D721Med (cell line): ENCODE measurements around the gene RPS15.

Experiments used
- DNase-seq: peaks from one replicate; pipeline ENCODE4 v3.0.0; 2011; ENCODE audit warnings: low spot score; ENCODE audit not compliant: insufficient read length
- FAIRE-seq: peaks from 2 replicates; lab custom pipeline; 2011; peaks lifted over from hg19 to GRCh38; lab: Jason Lieb, UNC
- CTCF ChIP-seq: IDR thresholded peaks from 2 replicates; pipeline ENCODE4 v1.5.1; 2012; ENCODE audit warnings: mild to moderate bottlenecking, control low read depth; ENCODE audit not compliant: insufficient read depth; ENCODE audit errors: missing control alignments

The RPS15 gene

GRCh38 chr19:1483131-1483978 is 45.2 kb downstream of the RPS15 start:
- no peak for TF ChIP-seq CTCF
- FAIRE-seq (no peak), DNase-seq (no peak)

DNA sequence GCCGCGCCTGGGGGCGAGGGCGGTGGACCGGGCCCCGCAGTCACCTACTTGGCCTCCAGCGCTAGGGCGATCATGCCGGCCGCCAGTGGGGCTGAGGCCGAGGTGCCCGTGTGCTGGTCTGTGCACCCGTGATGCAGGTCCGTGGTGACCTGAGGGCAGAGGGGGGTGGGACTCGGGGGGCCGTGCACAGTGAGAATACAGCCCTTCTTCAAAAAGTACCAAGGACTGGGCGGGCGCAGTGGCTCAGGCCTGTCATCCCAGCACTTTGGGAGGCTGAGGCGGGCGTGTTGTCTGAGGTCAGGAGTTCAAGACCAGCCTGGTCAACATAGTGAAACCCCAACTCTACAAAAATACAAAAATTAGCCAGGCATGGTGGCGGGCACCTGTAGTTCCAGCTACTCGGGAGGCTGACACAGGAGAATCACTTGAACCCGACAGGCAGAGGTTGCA is 45.8 kb downstream of the RPS15 start:
- FAIRE-seq (no peak), DNase-seq (no peak)

DNA sequence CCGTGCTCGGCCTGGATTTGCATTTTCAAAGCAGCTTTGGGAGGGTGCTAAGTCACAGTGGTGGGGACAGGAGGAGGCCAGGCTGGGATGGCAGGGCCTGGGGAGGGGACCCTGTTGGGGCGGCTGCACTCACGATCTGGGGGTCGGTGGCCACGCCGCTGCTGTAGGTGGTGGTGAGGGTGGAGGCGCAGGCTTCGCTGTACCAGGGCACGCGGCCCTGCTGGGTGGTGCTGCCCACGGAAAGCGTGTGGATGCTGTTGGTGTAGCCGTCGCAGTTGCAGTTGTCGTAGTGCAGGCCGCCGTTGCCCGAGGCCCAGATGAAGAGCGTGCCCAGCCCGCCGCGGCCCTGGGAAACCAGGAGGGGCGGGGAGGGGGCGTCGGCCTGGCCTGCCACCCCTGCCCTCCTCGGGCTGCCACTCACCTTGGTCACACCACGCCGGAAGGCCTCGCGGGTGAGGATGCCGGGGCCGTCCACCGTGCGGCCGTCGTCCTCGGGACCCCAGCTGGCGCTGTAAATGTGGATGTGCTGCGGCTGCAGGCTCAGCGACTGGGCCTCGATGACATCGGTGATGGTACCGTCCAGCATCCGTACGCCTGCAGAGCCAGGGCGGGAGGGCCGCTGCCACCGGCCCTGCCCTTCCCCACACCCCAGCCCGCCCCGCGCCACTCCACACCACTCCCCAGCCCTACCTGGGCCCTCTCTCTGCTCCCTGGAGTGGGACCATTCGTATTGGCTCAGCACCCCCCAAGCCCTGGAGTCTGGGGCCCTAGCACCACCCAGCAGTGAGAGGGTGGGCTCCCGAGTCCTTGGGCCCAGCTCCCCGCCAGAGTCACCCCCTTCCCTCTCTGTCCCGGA is 48.8 kb downstream of the RPS15 start:
- TF ChIP-seq CTCF = no peak
- DNase-seq = no peak
- no peak for FAIRE-seq

More for the DNA sequence above, 45.8 kb downstream of the RPS15 start:
- no peak for TF ChIP-seq CTCF

DNA sequence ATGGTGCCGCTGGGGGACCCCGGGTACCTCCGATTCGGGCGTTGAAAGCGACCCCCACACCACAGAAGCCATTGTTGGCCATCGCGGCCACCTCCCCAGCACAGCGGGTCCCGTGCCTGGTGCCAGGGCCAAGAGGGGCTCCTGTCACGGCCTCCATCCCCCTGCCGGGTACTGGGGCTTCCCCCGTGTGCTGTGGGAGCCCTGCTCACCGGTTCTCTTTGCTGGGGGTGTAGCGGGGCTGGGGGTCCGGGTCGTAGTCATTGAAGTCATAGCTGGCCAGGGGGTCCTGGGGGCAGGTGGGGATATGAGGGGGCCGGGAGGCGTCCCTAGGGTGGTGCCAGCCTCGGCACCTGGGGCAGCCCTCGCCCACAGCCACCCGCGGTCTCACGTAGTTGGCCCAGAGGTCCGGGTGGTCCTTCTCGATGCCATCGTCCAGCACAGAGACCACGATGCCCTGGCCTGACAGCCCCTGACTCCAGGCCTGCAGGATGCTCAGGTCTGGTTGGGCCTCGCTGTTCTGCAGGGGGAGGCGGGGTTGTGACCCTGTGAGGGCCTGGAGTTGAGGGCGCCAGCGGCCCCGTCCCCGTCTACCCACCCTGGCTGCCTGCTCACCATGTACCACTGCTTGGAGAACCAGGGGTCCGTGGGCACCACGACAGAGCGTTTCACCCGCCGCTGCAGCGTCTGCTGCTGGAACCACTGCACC is 49.5 kb downstream of the RPS15 start:
- no peak for TF ChIP-seq CTCF
- FAIRE-seq (no peak), DNase-seq (no peak)

- FAIRE-seq (no peak), DNase-seq (no peak)
- TF ChIP-seq CTCF = no peak
Observed at GRCh38 chr19:1488282-1488601, 50.0 kb downstream of the RPS15 start.

DNA sequence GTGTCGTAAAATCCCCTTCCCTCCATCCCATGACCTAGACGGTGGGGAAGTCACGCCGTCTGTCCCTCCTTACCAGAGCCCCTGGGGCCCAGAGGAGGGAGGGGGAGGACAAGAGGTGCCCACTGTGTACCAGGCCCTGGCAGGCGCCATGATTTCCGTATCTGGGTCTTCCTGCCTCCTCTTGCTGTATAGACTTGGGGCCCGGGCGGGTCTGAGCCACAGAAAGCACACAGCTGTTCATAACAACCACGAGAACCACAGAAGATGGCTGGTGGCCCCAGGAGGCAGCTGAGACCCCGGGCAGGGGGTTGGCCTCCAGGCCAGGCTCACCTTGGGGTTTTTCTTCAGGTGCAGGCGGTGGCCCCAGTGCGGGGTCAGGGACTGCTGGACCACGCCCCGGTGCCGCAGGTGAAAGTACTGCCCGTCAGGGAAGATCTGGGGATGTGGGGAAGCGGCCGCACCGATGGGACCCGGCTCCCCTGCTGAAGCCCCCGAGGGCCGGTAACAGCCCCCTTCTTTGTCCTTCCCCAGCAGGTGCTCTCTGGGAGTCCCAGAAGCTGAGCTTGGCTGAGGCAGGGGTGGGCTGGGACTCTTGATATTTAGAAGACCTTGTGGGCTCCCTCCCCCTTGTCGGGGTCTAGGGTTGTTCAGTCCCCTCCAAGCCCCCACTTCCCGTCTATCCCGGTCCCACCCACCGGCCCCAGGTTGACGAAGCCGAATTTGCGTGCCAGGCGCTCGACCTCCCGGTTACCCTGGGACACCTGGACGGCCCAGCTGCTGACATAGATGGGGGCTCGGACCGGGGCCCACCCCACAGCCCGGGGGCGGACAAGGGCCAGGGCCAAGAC is 51.5 kb downstream of the RPS15 start:
- DNase-seq (no peak), FAIRE-seq (no peak)
- TF ChIP-seq CTCF = no peak
